ENCODE measurements around the gene NRTN.

NRTN gene

DNA sequence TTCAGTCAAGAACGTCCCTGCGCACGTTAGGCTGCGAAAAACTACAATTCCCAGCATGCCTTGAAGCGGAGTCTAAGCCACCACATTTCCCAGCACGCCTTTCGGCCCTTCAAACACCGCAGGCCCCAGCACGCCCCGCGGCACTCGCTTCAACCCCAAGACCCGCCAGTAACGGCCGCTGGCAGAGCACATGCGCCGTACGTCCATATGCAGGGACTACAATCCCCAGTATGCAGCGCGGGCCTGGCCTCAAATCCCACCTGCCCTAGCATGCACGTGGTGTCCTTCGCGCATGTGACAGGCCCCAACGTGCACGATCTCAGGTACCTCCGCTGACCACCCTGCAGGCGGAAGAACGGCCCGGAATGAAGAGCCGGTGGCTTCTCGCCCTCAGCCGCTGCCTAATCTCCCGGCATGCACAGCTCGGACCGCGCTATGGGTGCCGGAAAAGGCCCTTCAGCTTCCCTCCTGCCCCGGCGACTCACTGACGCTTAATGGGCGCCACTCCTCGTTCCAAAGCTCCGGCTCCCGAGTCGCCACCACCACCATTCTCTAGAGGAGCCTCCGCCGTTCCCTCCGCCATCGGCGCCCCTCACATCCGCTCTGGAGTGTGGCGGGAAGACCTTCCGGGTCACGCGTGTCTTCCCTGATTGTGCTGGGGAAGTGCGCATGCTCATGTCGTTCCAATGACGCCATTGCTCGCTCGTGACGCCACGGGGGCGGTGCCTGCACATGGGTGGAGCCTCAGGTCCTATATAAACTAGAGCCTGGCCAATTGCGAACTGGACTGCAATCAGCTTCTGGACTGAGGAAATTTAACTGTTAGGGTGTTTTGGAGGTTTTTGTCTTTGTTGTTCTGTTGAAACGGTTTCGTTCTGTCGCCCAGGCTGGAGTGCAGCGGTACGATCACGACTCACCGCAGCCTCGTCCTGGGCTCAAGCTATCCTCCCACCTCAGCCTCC lies 14.0 kb upstream of the NRTN start, which contains the start of gene DUS3L:
Gene DUS3L, minus strand, starts transcription at position 605 of the 962 bp plus-strand sequence. Its CDS starts 22 bp downstream, at position 583.
- DNase-seq = peak; percentile 95

DNA sequence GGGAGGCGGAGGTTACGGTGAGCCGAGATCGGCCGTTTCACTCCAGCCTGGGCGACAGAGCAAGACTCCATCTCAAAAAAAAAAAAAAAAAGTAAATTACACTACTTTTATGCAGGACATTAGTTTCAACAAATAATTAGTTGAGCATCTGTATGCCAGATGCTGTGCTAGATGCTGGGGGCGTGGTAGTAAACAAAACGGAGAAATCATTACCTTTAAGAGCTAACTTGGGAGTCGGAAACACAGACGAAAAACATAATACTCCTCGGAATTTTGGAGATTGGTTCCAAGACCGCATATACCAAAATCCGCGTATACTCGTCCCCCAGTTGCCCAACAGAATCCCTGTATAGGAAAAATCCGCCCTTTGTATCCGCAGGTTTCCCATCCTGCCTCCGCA lies 12.6 kb upstream of the NRTN start:
- no peak for DNase-seq

DNA sequence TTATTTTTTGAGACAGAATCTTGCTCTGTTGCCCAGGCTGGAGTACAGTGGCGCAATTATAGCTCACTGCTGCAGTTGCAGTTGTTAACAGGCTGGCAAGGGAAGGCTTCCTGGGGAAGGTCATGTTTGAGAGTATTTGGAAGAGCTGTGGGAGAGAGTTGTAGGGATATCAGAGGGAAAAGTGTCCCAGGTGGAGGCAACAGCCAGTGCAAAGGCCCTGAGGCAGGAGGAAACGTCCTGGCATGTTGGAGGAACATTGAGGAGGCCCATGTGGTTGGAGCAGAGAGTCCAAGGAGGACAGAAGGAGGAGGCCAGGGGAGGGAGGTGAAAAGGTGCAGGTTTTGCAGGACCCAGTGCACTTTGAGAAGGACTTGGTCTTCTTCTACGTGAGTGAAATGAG lies 11.7 kb upstream of the NRTN start:
- DNase-seq = no peak

DNA sequence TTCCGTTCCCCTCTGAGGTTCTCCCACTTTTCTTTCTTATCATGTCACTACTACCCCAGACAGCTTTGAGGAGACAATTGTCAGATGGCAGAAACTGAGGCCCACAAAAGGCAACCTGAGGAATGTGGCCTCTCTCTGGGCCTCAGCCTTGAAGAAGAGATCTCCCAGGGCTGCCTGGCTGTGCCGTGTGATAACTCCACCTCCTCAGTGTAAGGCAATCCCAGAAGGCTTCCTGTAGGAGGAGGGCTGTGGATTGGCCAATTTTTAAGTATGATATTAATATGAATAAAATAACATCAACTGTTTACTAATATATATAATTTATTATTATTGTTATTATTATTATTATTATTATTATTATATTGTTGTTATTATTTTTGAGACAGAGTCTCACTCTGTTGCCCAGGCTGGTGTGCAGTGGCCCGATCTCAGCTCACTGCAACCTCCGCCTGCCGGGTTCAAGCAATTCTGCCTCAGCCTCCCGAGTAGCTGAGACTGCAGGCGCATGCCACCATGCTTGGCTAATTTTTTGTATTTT lies 9.4 kb upstream of the NRTN start:
- no peak for DNase-seq

DNA sequence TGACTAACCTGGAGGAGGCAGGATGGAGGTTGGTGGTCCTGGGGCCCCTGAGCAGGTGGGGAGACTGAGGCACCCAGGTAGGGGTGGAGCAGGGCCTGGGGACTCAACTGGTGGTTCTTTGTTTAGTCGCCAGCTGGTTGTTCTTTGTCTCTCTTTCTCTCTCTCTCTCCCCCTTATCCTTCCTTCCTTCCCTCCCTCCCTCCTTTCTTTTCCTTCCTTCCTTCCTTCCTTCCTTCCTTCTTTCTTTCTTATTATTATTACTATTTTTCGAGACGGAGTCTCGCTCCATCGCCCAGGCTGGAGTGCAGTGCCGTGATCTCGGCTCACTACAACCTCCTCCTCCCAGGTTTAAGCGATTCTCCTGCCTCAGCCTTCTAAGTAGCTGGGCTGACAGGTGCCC lies 6.6 kb upstream of the NRTN start:
- no peak for DNase-seq

DNA sequence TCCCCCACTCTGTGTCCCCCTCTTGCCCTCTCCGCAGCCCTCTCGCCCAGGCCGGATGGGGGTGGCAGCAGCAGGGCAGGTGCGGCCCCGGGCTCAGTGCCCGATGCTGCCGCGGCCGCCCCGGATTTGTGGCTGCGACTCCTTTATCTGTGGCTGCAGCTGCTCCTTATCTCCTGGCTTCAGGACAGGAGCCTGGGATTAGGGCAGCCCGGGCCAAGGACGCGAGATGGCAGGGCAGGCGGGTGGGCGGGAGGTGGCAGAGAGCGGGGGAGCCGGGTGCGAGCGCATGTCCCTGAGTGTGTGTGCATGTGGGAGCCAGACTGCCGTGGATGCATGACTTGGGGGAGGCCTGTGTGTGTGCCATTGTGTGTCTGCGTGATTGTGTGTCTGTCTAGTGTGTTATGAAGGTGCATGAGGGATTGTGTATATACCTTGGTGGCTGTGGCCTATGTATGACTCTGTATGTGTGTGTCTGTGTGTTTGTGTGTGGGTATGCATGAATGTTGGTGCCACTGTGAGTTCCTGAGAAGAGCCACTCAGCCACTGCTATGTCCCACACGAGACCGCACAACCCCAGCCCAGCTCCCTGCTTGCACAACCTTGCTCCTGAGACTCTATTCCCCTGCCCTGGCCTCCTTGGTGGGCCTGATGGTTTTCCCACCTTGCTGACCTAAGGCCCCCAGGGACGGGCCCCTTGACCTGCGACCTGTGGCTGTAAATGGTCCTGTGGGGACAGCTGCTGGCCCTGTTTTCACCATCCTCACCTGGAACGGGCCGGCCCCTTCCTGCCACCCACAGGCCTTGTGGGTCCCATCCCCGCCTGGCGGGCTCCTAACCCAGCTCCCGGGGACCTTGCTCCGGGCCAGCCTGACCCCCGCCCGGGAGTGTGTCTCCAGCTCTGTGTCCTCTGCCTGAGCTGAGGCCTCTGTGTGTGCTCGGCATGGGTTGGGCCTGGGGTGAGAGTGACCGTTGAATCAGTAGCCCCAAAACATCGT lies 5.3 kb upstream of the NRTN start:
- DNase-seq = no peak

DNA sequence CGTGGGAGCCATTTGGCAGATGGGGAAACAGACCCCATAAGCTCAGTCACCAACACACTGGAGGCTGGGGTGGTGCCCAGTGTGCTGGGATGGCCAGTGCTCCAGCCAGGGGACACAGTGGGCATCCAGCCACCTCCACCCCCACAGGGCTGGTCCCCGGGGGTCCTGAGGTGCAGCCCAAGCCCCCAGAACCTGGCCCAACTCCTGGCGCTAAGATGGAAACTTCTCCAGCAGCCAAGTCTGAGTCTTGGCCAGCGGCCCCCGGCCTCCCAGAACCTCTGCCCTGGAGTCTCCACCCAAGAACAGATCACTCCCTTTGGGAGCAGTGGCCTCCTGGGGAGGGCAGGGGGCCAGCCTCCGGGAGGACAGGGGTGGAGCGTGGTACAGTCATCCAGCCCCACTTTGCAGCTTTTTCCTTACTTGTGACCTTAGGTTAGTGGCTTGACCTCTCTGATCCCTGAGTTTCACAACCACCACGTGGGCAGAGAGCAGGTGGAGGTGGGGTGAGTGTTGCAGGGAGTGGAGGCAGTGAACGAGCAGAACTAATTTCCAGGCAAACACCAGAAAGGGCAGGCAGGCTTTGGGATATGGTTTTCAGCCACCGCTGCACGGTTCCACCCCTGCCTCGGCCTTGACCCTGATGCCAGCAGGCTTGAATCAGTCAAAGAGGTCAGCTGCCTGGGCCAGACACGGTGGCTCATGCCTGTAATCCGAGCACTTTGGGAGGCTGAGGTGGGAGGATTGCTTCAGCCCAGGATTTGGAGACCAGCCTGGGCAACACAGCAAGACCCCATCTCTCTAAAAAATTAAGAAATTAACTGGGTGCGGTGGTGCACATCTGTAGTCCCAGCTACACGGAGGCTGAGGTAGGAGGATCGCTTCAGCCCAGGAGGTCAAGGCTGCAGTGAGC lies 4.3 kb upstream of the NRTN start:
- no peak for DNase-seq

DNA sequence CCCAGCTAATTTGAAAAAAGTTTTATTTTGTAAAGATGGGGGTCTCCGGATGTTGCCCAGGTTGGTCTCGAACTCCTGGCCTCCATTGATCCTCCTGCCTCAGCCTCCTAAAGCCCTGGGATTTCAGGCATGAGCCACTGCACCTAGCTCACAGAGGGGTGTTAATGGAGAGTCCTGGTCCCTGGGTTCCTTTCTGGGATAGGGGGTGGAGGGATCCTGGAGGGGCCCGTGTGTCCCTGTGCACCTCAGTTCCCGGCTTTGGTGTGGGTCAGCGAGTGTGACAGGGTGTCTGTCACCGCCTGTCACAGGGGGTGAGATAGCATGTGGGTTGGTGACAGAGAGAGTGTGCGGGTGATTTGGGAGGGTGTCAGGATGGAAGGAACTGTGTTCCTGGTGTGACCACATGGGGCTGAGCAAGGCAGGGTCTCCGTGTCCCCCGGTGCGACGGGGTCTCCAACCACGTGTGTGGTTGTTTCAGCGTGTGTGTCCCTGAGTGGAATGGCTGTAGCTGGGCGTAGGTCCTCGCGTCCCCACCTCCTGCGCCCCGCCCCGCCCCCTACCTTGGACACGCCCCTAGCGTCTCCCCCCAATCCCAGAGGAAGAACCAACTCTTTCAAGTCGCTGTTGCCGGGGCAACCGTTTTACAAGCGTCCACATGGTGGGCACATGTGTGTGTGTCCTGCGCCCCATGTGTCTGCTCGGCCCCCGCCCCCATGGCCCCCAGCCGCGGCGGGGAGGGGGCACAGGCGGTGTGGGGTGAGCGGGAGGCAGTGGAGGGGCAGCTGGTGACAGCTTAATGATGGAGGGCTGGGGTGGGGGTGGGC lies 2.9 kb upstream of the NRTN start:
- no peak for DNase-seq

DNA sequence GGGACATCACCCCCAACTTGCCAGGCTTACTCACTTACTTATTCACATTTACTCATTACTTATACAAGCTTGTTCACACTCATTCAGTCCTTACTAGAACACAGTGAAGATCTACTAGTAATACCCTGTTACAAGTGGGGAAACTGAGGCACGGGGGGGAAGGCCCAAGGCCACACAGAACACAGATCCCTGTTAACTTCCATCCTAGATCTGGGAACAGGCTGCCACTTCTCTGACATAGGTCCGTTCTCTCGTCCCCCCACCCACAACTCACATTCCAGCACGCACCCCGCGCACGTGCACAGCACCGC lies 1.5 kb upstream of the NRTN start:
- DNase-seq = no peak

DNA sequence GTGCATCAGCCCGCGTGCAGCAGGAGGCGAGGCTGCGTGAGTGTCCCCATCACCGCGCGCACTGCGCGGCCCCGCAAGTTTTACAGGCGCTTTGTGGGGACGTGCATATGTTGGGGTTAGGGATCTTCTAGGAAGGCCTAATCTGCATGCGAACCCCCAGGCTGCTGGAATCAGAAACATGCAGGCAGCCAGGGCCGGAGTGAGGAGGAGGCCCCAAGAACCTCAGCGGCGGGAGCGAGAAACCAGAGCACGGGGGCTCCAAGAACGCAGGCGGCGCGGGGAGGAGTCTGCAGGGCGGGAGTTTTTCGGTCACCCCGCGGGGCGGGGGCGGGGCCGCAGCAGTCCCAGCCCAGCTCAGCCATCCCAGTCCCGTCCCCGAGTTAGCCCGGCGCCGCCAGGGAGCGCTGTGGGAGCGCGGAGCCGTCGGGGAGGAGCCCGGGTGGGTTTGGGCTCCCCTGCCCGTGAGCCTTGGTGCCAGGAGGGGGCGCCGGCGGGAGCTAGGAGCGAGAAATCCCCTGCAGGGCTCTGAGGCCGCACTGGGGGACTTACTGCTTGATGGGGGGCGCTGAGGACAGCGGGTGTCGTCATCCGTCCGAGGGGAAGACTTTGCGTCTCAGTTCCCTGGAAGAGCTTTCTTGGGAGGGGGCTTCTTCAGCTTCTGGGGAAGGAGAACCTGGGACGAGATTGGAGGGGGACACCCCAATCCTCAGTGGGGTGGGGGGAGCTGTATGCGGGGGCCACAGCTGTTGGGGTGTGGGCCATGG lies 933 bp upstream of the NRTN start:
- DNase-seq = peak; percentile 92

DNA sequence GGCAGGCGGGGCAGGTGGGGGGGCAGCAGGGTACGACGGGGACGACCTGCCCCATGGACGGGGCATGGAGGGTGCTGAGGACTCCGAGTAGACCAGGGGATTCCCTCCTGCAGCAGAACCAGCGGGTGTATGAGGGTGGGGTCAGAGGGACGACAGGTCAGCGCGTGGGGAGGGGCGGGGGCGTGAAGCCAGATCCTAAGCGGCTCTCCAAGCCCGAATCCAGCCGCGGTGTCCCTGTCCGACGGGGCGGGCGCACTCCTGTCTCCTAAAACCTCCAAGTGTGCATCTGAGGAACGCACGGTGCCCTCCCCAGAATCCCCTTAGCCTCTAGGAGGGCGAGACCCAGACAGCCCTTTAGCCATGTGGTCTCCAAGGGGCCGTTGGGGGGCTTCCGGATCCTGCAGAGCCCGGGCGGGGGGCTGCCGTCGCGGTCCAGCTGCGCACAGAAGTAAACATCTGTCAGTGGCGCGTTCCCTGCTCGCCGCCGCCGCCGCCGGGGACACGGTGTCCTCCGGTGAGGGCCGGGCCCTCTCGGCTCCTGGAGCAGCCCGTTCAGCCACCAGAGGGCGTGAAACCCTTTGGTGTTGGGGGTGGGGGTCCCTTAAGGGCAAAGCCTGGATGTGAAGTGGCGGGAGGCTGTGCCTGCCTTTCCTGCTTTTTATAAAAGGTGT lies 730 bp downstream of the NRTN start:
- peak; percentile 61 for DNase-seq

DNA sequence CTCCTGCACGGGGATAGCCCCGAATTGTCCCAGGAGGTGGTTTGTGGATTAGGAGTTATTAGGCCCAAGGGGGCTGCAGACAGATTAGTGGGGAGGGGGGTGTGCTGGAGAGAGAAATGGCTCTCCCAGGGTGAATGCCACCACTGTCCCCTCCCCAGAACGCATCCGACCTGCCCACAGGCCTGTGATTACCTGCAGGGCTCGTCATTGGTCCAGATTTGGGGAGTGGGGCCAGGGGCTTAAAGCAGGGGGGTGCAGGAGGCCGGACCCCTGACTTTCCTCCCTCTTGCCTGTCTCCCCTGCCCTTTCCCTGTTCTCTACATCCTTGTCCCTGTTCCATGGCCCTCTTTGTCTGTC lies 1.2 kb downstream of the NRTN start:
- no peak for DNase-seq

DNA sequence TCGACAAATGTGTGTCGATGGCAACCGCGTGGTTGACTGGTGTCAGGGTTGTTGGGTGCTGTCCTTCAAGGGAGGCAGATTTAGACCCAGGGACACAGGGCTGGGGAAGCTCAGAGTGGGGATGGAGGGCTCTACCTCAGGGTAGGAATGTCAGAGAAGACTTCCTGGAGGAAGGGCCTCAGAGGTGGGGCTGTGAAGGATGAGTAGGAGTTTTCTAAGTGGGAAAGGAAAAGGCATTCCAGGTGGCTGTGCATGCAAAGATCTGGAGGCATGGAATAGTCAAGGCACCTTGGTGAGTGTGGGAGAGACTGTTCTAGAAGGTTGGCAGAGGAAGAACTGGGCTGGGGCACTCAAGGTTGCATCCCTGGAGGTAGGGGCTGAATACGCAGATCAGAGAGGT lies 2.0 kb downstream of the NRTN start:
- DNase-seq = no peak

DNA sequence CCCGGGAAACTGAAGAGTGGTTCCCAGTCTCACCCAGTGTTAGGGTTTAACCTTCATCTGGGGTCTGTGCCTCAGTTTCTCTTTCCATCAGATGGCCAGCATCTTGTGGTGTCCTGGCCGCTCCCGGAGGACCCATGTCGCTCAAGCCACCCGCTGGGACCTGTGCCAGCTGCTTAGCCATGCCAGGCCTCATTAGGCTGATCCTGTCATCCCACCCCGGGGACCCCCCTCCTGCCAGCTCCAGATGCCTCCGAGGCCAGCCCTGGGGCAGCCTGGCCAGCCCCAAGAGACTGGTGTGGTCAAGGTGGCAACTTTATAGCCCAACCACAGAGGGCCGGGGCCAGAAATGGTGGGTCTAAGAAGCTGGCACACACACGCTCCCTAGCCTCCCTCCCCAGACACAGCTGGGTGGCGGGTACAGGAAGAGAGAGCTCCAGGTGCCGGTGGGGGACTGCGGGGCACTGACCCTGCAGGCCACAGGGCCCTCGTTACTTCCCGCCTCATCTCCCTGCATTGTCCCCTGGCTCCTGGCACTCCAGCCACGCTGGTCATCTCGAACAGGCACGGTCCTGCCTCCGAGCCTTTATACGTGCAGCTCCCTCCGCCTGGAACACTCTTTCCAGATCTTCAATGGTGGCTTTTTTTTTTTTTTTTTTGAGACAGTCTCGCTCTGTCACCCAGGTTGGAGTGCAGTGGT lies 3.4 kb downstream of the NRTN start:
- DNase-seq = no peak

DNA sequence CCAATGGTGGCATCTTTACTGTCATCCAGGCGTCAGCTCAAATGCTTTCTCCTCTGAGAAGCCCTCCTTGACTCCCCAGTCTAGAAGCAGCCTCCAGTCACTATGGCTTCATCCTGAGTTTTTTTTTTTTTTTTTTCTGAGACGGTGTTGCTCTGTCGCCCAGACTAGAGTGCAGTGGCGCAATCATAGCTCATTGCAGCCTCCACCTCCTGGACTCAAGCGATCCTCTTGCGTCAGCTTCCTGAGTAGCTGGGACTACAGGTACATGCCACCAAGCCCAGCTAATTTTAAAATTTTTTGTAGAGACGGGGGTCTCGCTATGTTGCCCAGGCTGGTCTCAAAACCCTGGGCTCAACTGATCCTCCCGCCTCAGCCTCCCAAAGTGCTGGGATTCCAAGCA lies 4.2 kb downstream of the NRTN start:
- no peak for DNase-seq

DNA sequence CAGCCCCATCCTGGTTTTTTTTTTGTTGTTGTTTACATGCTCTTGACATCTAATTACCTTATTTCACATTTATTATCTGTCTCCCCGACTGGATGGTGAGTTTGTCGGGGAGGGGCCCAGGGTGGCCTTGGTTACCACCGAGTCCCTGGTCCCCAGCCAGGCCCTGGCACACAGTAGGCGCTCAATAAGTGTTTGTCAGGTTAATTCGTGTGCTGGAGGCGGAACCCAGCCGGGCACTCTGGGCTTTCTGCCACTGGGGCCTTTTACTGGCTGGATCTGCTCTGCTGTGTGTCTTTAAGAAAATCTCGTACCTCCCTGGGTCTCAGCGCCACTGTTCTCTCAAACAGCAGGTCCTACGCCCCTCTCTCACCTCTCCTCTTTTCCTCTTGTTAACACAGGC lies 4.6 kb downstream of the NRTN start:
- DNase-seq = no peak

DNA sequence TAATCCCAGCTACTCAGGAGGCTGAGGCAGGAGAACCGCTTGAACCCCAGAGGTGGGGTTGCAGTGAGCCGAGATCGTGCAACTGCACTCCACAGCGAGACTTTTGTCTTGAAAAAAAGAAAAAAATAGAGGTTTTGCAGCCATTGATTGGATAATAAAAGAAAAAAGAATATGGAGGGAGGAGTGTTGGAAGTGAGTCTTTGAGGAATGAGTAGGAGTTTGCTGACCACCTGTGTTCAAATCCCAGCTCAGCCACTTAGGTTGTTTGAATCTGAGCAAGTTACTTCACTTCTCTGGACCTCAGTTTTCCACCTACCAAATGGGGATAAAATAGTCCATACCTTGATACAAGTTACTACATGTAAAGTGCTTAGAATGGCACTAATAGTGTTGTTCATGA lies 6.2 kb downstream of the NRTN start:
- no peak for DNase-seq

DNA sequence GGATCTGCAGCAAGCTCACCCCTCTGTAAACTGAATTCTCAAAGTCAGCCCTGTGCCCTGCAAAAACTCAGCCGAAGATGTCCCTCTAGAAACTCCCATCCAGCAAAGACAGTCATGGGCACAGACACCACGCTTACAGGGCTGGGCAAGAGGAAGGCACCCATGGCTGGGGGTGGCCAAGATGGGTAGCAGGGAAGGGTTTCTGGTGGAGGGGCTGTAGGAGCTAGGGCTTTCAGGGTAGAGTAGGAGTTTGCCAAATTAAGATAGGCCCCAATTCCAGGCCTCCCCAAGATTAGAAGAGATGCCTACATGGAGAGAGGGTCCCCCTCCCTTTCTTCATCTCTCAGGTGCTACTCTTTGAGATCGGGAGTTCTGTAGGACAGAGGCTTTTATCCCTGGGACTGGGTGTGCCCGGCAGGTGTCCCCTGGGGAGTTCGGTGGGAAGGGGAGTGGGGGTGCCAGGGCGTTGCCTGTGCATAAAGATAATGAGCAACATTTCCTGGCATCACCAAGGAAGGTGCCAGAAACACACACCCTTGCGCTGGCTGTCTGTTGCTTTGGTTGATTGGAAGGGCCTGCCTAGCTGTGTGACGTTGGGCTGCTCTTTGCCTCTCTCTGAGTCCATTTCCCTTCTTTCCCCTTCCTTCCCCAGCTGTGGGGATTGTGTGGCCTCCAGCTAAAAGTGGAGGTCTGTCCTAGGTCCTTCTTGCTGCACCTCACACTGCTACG lies 9.4 kb downstream of the NRTN start:
- no peak for DNase-seq

DNA sequence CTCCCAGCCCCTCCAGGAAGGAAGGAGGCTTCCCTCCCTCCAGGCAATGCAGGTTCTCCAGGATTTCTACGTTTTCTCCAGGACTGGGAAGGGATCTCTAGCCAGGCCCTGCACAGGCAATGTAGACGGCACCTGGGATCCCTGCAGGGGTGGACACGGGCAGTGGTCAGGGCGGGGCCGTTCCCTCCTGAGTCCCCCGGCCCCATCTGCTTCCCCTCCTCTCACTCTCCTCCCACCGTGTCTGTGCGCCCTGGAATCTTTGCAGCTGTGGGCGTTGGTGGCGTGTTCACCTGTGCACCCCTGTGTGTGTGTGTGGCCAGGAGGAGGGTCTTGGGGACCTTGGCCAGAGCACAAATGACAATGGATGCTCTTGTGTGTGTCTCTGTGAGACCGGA lies 10.0 kb downstream of the NRTN start:
- DNase-seq = no peak

Data from stimulated activated CD4-positive, alpha-beta T cell treated with anti-CD3 and anti-CD28 coated beads, Interleukin-12 subunit alpha, Interleukin-12 subunit beta, amount 100 ng/mL, for 4 hours (primary cell).